Right forelimb (tissue), 1 donor: ENCODE measurements around the gene TOGARAM2.
A peak's percentile ranks its signal among the peaks of the same experiment; 100 is the strongest.

Experiments
- DNase-seq: peaks from one replicate; pipeline ENCODE4 v3.0.0-alpha.2; 2018

Gene TOGARAM2

DNA sequence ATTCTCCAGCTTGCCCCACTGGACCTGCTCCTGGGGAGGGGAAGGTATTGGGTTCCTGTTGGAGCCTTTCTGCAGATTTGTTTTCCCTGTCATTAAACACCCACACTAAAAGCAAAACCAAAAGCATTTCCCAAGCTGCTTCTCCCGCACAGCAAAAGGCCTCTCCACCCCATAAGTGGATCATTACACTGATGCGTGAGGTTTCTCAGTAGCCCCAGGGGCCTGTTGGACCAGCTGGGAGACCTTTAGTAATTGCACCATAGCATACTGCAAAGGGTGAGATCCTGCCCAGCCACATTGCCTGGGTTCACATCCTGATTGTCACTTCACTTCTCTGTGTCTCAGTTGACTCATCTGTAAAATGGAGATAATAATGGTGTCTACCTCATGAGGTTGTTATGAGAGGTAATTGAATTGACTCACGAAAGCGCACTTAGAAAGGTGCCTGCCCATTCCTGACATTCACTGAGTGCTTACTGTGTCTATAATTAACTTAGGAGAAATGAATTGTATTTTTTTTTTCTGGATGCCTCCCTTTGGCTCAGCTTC is 43.9 kb downstream of the TOGARAM2 start:
- DNase-seq = no peak

DNA sequence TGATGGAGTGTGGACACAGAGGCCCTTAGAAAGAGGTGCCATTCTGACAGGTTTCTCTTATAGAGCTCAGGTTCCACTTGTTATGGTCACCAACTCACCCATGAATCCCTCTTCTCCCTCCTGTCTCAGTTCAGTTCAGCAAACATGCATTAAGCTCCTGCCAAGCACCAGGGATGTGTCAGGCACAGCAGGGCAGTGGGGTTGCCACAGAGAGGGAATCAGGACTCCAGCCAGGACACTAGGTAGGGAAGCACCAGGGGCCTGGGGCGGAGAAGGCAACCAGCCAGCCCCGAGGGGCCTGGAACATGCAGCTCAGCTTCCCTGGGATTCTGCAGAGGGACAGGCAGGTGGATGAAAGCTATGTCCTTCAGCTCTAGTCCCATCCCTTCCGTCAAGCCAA is 44.6 kb downstream of the TOGARAM2 start:
- no peak for DNase-seq

DNA sequence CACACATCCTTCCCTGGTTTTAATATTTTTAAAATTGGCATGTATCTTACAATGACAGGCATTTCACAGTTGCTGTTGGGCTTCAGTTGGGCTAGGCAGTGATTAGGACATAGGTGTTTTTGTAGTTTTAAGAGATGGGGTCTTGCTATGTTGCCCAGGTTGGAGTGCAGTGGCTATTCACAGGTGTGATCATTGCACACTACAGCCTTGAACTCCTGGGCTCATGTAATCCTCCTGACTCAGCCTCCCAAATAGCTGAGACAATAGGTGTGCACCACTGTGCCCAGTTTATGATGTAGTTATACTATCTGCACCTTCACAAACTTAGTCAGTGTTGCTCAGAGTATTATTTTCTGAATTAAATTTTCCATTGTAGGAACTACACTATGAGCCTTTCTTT is 49.9 kb downstream of the TOGARAM2 start:
- DNase-seq = no peak

DNA sequence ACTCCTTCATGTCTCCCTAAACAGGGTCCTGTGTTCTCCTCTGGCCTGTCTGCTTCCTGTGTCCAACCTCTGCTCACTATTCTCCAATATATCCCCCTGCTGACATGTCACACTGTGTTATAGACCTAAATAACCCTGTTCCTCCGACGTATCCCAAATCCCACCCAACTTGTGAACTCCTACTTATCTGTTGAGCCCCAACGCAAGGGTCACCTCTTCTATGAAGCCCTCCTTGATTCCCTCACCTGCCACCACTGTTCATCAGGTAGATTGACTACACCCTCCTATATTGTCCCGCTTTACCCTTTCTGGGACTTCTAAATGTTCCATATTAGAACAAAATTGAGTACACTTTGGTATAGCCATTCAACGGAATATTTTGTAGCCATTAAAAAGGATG is 51.1 kb downstream of the TOGARAM2 start:
- DNase-seq = no peak

DNA sequence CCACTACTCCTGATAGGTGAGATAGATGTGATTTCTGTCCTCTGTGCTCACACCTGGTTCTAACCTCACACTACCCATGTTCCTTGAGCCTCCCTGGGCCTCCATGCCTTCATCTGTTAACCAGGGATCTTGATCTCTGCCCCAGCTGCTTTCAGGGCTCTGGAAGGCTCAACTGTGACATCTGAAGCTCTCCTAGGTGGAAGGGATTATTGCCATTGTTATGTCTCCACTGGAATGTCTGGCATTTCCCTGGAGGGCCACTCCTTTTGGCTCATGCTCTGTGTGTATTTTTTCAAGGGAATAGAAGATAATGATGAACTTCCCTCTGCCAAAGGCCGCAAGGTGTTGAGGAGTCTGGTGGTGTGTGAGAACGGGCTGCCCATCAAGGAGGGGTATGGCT is 52.1 kb downstream of the TOGARAM2 start:
- no peak for DNase-seq

DNA sequence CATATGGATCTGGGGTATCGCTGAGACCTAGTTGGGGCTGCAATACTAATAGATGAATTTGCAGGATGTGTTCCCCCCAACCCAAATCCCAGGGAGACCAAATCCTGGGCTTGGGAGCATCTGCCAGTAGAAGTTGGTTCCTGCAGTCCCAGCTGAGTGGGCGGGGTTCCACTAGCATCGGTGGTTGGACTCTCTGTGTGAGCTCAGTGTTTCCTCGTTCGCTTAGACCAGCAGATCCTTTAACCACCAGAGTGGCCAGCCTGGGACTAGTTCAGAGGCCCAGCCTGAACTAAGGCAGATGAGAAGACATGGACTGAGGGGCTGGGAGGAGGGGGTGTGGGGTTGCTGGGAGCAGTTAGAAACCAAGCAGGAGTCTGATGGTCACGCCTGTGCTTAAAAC is 52.6 kb downstream of the TOGARAM2 start:
- DNase-seq = no peak

DNA sequence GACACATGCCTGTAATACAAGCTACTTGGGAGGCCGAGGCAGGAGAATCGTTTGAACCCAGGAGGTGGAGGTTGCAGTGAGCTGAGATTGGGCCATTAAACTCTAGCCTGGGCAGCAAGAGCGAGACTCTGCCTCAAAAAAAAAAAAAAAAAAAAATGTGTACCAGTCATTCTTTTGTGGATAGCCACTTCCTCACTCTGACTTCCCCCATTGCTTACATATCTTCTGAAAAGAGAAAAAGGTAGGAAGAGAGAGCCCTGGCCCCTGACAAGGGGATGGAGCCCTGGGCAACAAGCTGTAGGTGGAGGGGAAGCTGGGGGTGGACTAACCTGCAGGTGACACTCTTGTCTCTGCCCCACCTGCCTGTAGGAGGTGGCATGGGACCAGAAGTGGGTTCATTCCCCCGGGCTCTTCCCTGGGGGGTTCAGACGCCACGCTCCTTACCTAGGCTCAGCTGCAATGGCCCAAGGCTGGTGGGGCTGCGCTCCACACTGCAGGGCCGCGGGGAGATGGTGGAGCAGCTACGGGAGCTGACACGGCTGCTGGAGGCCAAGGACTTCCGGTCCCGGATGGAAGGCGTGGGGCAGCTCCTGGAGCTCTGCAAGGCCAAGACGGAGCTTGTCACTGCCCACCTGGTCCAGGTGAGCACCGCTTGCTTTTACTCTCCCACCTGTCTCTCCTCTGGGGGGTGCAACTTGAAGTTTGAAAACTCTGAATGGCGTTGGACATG is 54.1 kb downstream of the TOGARAM2 start:
- no peak for DNase-seq

DNA sequence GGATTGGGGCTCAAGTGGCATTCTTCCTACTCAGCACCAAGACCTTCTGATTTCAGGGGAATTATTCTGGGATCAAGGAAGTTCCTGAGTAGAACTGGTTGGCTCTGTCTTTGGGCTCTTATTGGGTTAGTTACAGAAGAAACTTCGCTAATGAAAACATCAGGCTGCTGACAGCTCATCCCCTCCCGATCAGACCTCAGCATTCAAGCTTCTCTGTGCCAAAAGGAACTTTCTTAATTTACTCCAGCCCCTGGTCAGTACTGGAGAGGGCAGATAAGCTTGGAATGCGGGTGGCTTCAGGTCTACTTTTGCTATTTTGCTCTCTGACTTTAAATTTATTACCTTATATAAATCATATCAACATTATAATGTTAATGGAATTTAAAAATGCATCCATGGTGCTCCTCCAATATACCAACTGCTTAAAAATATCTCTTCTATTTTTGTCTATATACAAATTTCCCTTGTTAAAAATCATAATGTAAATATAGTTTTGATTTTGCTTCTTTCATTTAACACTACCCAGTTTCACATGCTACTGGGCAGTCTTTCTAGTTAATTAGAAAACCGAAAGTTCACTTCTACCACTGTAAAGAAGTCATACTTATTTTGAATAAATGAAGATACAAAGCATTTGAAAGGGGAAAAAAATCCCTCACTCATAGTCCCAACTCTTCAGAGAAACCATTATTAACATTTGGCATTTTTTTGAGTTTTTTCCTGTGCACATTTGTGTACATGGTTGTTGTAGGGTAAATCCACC is 58.8 kb downstream of the TOGARAM2 start:
- no peak for DNase-seq

DNA sequence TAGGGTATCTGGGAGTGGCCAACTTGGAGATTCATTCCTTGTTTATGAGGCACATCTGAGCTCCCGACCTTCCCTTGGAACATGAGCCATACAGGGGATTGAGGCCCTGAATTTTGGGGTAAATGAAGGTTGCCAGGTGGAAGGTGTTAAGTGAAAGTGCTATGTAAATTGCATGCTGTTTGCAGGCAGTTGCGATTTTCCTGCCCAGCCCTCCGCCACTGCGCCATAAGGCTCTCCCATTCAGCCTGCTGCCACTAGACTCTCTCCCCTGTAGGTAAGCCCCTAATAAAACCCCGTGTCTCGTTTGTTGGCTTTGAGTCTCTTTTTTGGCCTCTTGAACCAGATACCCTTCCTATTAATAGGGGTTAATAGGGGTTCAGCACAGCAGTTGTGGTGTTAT is 59.5 kb downstream of the TOGARAM2 start:
- DNase-seq = no peak

DNA sequence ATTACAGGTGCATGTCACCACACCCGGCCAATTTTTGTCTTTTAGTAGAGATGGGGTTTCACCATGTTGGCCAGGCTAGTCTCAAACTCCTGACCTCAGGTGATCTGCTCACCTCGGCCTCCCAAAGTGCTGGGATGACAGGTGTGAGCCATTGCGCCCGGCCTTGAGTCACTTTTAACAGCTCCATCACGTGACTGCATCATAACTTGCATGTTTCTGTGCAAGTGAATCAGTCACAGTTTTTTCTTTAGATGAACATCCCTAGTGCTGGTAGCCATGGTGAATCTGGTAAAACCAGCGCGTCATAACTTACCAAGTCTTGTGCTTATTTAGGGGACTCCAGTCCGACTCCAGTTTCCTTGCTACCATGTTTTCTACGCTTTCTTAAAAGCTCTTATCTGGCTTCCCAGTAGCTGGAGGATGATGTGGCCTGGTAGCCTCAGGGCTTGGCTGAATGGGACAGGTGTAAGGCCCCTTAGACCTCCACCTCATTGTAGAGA is 60.1 kb downstream of the TOGARAM2 start:
- DNase-seq = no peak

DNA sequence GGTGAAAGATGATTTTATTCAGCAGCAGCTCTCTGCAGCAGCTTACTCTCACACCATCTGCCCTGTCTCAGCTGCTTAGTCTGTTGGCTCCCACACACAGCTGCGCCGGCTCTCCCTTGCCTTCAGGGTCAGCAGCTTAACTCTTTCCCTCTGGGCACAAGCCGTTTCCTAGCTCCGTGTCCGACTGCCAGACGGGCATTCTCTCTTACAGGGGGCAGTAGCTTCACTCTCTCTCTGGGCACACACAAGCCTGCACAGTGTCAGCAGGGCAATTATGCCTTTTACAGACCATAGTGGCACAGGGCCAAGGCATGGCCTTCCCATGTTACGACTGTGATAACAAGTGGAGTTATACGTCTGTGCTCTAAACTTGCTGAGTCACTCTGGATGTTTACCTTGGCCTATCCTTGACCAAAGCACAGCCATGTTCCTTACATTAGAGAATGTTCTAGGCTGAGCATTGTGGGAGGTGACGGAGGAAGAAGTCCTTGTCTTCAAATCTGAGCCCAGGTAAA is 61.5 kb downstream of the TOGARAM2 start:
- DNase-seq = no peak

DNA sequence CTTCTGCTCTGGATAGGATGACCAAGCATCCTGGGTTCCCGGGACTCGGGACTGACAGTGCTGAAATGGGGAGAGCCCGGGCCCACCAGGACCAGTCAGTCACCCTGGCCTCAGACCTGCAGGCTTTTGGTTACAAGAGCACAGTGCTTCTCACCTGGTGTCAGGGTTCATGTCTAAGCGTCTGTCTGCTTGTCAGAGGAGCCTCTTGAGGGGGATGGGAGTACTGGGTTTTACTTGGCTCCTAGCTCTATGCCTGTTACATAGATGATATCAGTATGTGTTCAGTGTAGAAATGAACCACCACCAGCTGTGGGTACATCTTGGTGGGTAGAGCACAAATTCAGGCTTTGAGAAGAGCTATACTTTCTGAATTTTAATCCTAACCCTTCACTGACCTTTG is 63.4 kb downstream of the TOGARAM2 start:
- no peak for DNase-seq

DNA sequence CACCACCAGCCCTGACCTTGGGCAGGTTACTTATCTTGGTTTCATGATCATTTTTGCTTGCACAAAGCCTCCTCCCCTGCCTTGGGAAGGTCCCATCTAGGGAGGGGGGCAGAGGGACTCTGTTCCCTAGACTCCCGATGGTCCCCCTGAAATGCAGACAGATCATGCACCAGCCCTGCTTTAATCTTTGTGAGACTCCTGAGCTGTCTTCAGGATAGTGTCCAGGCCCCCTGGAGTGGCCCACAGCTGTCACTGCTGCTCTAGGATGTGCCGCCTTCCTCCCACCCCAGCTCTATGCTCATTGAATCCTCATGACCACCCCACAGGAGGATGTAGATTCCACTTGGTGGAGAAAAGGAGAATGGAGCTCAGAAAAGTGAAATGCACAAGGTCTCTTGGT is 65.2 kb downstream of the TOGARAM2 start:
- no peak for DNase-seq

DNA sequence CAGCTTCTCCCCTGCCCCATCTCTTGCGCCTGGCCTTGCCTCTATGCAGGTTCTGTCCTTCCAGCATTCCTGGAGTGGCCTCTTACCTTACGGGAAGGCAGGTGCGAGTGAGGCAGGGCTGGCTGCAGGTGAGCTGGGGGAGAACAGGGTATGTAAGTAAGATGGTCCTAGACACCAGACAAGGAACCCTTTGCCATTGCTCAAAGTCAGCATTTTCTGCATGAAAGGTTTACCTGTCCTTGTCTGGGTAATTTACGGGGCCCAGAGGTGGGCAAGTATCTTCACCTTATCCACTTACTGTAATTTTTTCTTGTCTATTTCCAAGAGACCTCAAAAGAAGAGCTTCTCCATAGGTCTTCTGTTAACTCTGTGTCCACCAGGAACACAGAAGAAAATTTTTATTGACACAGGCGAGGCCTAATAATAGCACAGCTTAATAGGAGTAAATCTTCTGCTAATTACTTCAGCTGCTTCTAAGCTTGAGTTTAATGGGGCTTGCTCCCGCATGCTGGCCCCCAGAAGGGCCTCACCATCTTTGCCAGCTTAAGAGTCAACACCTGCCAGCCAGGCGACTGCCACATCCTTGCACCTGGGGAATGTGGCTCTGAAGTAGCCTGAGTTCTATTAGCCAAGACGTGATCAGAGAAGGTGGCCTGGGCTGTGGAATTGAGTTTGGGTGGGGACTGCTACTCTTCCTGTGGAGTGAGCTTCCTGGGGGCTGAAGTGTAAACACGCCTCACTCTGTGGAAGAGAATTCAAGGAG is 66.2 kb downstream of the TOGARAM2 start:
- DNase-seq = no peak

DNA sequence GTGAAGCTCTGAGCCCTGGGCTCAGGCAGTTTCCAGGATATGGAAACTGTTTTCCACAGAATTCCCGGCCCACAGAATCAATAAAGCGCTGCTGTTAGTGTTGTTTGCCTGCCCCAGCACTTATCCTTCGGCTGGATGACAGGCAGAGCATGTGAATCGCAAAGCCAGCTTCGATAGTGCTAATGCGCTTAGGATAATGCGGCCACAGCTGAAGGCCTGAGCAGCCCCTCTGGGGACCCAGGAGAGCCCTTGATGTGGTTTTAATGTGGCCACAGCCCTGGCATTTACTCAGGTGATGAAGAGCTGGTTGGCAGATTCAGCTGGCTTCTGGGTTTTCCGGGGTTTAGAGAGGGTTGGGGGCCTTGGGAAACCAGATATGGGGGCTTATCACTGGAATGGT is 69.5 kb downstream of the TOGARAM2 start:
- DNase-seq = no peak

DNA sequence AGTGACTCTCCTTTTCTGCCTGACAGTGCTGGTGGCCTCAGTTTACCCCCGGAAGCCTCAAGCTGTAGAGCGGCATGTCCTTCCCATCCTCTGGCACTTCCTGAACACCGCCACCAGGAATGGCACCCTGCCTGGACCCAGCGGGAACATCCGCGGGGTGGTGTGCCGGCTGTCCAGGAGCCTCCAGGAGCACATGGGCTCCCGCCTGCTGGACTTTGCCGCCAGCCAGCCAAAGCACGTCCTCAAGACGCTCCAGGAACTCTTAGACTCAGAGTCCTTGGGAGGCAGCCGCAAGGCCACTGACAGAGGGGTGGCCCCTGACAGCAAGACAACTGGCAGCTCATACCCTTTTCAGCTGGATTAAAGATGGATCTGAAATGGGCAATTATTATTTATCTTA is 70.6 kb downstream of the TOGARAM2 start:
- no peak for DNase-seq

DNA sequence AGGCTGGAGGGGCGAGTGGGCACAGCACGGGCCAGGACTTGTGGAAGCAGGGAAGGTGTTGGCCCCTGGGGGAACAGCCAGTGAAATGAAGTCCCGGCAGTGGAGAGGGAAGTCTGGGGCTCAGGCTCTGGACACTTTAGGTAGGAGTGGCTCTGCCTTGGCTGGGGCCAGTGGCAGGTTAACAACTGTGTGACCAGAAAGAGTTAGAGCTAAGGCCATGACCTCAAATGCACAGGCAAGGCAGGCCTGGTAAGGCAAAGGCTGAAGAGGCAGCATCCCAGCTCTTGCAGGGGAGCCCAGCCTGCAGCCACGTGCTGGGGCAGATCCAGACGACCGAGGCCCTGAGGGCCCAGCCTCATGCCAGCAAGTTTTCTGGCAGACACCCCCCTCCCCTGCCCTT is 71.7 kb downstream of the TOGARAM2 start:
- DNase-seq = no peak

DNA sequence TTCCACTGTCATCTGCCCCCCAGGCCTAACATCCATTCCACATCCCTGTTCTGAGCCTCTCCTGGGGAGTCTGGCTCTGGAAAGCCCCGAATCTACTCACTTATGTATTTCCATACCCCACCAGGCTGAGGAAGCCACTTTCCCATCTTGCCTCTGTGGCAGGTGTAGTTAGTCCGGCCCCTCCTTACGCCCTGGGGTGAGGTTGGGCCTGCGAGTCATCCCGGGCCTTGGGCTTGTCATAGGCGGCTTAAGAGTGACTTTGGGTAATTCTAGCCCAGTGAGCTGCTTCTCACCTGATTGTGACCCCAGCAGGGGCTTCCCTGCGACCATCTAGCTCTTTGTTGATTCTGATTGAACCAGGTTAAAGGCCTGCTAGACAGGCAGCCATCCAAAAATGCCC is 72.1 kb downstream of the TOGARAM2 start:
- no peak for DNase-seq

DNA sequence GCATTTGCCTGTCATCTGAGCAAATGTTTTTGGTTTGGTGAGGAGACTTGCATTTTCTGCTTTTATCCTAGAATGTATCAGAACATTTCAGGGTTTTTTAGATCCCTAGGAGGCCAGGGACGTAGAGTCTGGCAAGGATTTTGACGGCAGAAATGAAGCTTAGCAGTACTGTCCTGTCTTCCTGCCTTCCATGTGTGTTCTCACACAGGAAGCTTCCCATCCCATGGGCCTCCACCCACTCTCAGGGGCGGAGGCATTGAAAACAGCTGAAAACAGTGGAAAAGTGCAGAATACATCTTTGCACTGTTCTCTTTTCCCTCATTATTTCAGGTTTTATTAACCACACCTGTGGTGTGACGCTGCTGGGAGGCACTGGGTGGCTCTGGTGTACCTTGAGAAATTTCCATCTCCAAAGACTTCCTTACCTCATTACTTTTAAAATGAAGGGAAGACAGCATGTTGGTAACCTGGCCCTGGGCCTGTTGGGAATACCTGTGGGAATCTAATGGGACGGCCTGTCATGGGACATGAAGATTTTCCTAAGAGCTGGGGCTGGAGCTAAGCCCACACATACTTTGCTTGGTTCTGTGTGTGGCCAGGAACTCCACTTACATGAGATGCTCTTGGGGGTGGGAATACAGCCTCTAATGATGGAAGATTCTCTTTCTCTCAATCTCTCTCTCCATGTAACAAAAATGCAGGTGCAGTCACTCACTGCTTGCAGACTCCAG is 72.7 kb downstream of the TOGARAM2 start:
- peak; percentile 38 for DNase-seq

DNA sequence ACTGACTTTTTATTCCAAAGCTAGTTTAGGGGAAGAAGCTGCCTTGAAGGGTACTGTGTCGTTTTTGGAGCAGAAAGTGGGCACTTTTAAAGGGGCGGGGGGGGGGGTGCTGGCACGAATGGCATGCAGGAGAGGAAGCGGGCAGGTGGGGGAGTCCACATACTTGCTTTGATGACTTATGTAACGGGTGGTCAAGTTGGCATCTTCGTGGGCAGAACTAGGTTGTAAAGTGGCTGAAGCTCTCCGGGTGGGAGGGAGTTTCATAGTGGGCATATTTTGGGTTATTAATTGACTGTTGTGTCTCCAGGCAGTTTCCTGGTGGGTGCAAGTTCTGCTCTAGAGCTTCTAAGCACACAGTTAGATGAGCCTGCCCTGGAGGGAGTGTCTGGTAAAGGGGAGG is 73.3 kb downstream of the TOGARAM2 start:
- DNase-seq = no peak

DNA sequence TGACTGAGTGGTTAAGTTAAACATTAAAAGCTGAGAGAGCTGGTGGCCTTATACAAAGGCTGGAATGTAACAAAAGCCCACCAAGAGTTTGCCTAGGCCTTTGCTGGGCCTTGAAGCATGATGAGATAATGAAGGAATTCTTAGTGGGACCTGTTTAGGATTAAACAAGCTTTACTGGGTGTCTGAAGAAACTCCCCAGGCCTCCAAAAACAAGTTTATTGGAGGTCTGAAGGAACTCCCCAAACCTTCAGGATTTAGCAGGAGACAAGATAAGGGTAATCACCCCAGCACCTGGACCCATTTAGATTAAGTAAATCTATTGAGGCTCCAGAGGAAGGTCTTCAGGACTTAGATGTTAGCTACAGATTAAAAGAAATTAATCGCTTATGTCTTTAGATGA is 74.5 kb downstream of the TOGARAM2 start:
- DNase-seq = no peak

DNA sequence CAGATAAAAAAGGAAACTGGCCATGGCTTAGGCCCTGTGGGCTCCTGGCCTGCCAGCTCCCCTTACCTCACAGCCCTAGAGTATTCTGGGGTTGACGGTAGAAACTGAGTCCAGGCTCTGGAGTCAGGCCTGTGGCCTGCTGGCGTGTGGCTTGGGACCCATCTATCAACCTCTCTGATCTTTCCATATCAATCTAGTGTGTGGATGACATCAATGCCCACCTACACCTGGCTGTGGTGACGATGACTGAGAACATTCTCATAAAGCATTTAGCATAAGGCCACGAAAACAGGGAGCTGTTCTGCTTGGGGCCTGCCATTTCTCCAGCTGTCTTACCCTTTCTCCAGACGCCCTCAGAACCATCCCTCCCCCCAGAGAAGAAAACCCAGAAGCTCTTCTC is 75.4 kb downstream of the TOGARAM2 start:
- no peak for DNase-seq

DNA sequence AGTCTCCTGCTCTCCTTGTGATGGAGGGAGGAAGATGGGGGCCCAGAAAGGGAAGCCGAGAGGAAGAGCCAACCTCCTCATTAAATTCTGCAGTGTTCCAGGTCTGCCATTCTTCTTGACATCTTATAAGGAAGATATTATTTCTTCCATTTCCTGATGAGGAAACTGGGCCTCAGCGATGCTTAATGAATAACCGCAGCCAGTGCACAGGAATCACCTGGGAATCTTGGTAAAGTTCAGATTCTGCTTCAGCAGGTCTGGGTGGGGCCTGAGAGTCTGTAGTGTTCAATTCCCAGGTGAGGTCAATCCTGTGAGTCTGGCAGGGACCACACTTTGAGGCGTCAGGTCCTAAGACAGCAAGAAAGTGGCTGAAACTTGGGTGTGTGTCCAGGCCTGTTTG is 75.9 kb downstream of the TOGARAM2 start:
- DNase-seq = no peak
